OCI-LY7 (cell line): ENCODE results near the gene PERP.

Experiments
- CTCF ChIP-seq: fragments of 200-600 bp; sonication (generic); conservative IDR thresholded peaks from 2 replicates; pipeline ENCODE4 v1.5.1; 2014; ENCODE audit warnings: mild to moderate bottlenecking, antibody characterized with exemption, low read length, moderate library complexity, mixed read lengths
- EZH2phosphoT487 ChIP-seq: fragments of 200-600 bp; sonication (generic); IDR thresholded peaks from 2 replicates; pipeline ENCODE4 v1.6.1; 2018; ENCODE audit warnings: low read depth, borderline replicate concordance, mild to moderate bottlenecking, mixed run types, antibody characterized with exemption, low read length, moderate library complexity, mixed read lengths

- no peak for TF ChIP-seq CTCF
- no peak for TF ChIP-seq EZH2phosphoT487
Observed at GRCh38 chr6:138093632-138094031, 13.6 kb downstream of the PERP start.
